C1 segment of cervical spinal cord (tissue), 14 donors: ENCODE data around the gene IGLL5.

ENCODE experiments used
- DNase-seq, 14 donors: peaks; one replicate each; lab custom pipeline; 2025; lab: John Stamatoyannopoulos, UW

IGLL5 gene

DNA sequence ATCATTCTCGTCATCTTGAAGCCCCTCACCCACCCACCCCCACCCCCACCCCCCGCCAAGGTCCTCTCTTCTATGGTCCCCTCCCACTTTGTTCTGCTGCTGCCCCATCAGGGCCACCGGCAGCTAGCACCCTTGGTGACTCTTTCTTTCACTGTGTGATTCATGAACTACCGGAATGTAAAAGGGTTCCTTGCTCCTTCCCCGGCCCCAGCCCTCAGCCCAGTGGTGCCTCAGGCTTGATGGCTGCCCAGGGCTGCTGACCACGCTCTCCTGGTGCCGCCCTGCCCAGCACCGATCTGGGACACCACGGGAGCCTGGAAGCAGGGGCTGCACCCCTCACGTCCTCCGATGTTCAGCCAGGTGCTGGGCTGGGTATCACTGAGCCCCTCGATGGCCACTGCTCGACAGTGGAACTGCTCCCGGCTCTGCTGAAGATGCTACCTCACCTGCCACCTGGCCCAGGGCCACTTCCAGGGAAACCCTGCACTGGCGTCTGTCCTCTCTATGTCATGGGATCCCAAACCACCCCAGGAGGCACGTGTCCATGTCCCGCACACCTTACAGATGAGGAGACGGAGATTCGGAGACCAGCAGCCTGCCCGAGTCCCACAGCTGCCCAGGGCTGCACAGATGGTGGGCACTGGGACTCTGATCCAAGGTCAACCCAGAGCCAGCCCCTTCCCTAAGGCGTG lies 39.7 kb downstream of the IGLL5 start:
- DNase-seq, result no peak

DNA sequence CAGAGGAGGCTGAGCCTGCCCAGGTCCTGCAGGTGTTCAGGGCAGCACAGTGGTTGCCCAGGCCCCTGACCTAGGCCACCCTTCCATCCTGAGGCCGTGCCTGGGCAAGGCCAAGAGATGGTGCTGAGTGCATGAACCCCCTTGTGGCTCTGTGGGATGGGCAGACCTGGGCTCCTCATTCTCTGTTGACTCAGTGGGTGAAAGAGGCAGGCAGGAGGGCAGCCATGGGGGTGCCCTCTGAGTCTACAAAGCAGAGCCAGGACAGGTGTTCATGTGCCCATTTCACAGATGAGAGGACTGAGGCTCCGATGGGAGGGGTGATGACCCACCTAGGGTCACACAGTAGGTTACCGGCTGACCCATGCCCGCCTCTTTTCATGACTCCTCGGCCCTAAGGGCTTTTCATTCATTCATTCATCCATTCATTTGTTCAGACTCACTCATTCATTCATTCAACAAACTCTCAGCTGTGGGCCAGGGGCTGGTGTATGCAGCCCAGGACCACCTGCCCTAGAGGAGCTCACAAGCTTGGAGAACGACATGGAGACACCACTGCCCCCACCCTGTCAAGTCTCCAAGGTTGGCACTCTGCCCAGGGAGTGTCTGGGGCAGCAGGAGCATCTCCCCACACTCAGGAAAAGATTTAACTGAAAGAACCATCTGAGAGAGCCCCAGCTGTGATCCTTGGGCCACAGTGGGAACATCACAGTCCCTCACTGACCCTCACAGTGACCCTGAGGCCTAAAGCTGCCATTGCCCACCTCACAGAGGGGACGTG lies 40.5 kb downstream of the IGLL5 start:
- no peak for DNase-seq

DNA sequence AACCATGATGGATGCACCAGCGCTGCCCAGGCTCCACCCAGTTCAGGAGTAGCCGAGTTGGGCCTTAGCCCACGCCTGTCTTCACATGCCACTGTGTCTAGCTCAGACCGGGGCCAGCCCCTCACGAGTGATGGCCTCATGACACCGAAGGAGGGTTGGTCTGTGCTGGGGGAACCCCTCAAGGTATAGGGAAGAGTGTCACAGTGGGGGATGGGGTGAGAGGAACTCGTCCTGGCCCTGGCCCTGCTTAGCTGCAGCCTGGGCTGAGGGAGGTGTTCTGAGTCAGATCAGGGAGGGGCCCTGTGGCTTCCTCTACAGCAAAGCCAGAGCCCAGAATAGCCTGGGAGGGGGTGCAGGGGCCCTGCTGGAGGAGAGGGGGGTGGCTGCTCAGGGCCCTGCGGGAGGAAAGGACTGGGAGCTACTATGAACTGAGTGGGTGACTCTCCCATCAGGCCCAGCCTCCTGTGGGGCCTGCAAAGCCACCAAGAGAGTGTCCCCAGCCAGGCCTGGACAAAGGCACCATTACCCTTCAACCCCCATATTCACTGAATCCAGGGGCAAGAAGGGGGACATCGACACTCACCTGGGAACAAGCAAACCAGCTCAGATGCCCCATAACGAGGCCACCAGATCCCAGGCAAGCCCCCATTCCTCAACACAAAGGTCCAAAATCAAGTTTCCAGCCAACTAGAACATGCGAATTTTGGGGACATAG lies 41.2 kb downstream of the IGLL5 start:
- DNase-seq, result peak in 3 of 14 donors; percentile 7 to 18 (median 9)

DNA sequence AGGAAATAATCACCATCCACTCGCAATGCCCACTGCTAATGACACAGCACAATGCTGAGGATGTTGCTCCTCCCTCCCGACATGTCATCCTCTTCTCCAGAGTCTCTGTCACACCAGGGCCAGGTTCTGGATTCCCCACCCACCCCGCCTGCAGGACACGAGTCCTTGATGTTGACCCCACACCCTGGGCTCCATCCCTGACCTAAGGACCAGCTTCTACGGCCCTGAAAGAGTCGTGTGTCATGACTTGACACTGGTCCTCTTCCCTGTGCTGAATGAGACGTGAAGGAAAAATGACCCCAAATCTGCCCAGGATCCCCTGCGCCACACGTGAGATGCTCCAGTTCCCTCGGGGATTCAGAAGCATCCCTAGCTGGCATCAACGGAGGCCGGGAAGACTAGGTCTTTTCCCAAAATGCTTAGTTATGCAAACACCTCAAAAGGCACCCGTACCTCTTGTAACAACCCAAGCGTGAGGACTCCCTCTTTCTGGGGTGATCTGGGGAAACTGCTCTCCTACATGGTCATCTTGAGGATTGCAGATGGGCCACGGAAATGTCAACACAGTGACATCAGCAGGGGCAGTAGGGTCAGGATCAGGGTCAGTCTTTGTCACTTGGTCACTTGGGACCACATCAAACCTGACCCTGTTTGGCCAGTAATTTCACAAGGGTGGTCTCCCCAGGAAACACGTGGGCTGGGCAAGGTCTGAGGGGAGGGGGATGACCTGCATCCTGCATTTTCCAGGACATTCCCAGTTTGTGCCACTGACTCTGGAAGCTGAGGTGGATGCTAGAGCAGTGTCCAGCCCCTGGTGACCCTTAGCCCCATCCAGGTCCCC lies 42.0 kb downstream of the IGLL5 start:
- DNase-seq, result no peak

- no peak for DNase-seq
Measured at GRCh38 chr22:22930222-22930497, 42.5 kb downstream of the IGLL5 start.

DNA sequence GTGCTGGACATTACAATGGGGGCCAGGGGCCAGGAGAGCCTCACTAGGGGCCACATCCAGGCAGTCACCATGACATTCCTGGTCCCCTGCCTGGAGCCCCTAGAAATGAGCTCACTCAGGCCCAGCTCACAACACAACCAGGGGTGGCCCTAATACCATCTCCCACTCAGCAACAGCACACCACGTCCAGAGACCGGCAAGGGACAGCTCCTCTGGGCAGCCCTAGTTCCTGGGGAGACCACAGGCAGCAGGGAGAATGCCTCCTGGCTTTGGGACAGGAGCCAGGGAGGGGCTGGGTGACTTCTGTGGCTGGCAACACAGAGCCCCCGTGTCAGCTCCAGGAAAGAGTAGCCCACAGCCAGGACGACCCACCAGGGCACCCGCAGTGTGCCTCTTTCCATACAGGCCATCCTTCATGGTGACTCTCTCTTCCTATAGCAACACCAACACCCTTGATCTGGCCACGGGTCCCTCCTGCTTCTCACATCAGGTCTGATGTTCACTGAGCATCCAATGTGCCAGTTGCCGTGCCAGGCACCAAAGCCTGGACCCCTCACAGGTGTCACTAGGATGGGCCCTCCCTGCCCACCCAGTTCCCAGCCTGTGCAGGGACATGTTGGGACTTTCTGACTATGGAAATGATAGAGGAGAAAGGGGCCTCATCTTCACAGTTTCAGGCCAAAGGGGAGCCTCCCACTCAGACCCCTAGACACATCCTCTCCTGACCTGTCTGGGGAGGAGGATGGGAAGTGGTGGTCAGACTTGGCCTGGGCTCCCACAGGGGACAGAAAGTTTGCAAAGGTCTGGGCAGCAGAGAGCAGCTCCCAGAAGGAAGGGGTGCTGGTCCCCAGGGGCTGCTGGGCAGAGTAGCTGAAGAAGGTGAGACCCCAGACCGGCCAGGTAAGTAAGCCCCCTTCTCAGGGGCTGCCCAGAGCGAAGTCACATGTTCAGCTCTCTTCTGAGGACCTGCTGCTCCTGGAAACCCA lies 43.2 kb downstream of the IGLL5 start:
- no peak for DNase-seq

DNA sequence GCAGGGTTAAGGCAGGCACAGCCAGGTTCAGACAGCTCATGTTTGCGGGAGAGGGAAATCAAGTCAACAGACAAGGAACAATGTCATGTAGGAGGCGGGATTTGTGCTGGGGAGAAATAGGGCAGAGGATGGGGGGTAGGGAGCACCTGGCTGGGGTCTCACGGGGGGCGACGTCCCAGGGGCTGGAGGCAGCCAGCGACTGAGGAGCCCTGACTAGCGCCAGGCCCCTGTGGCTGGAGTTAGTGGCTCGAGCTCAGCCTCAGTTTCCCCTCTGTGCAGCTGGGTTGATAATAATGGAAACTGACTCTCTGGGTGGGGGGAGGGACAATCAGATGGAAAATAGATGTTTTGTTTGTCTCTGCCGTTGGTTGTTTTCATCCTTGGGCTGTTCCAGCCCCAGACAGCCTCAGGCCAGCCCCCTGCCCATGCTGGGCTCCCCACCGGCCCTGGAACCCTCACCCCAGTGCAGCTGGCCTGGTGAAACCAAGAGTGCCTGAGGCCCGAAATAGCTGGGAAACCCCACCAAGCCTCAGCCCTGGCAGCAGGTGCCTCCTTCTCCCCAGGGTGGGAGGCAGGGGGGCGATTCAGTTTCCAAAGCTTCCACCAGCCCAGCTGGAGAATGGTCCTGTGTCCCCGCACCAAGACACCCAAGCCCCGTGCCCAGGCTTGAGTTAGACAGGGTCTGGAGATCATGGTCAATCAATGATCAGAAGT lies 44.1 kb downstream of the IGLL5 start:
- no peak for DNase-seq

- DNase-seq, result no peak
Measured at GRCh38 chr22:22932512-22932941, 44.9 kb downstream of the IGLL5 start.

DNA sequence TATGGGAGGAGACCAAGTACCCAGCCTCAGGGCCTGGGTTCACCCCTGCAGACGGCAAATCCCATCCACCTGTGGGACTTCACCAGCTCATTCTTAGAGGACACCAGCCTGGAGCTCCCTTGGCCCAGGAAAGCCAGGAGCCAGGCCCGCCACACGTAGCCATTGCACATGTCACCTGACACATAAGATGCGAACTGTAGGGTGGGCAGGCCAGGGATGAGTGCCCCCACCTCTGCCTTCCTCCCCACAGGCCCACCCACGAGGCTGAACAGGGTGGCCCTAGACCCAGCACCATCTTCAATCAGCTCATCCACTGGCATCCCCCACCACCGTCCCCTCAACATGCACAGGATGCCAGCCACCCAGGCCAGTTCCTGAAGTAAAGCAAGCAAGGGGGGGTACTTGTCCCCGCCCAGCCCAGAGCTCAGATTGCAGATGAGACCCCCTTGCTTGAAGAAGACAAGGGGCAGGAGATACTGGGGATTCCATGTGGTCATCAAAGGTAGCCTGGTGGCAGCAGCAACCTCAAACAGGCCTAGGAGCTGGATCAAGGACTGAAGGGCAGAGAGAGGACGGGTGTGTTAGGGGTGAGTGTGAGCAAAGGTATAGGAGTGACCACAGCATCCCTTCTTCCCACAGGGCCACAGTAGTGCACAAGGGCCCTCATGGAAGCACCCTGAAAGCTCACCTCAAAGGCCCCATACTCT lies 45.6 kb downstream of the IGLL5 start:
- DNase-seq, result no peak

DNA sequence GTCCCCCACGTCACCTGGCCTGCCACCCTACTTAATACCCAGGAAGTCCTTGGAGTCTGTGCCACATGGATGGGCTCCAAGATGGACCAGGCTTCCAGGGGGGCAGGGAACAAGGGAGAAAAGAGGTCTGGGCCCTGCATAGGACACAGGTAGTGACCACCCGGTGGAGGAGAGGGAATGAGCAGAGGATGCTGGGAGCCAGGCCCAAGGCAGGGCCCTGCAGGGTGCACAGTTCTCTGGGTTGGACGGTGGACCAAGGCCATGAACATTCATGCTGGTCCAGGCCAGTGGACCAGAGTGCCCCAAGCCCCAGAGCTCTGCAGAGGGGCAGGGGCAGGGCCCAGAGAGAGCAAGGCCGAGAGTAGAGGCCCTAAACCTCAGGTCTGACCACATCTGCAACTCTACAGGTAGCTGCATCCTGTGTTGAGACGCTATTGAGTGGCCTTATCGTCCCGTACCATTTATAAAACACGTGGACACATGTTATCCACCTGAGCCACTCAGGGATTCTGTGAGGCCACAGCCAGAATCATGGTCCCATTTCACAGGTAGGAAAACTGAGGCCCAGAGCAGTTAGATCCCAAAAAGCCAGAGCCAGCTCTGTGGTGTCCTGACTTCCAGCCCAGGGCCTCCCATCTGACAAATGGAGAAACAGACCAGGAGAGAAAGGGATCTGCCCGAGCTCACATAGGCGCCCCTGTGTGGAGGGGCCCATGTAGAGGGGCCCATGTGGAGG lies 46.4 kb downstream of the IGLL5 start:
- no peak for DNase-seq

DNA sequence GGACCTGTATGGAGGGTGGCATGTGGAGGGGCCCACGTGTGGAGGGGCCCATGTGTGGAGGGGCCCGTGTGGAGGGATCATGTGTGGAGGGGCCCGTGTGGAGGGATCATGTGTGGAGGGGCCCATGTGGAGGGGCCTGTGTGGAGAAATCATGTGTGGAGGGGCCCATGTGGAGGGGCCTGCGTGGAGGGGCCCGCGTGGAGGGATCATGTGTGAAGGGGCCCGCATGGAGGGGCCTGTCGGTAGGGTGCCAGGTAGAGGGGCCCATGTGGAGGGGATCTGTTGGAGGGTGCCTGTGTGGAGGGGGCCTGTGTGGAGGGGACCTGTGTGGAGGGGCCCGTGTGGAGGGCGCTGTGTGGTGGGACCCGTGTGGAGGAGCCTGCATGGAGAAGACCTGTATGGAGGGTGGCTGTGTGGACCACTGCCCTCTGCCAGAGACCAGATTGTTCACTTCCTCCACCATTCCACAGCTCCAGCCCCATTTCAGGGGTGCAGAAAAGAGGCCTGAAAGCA lies 47.0 kb downstream of the IGLL5 start:
- no peak for DNase-seq

DNA sequence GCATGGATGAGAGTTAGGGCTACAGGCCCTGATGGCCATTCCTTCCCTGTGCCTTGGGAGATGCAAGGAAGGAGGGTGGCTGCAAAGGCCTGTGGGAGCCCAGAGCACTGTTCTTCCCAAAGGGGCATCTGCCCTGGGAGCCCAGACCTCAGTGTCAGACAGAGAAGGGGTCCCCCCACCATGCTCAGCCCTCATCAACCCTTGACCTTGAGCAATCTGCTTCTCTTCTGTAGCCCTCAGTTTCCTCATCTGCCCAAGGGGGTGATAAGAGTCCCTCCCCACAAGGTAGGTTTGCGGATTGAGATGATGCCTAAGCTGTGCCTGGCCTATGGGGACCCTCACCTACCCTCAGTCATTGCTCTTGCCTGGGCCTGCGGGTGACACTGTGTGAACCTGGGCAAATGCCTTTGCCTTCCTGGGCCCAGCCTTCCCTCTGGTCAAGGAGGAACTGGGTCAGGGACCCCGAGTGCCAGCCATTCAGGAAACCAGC lies 47.5 kb downstream of the IGLL5 start:
- DNase-seq, result no peak

GRCh38 chr22:22935546-22936157 lies 48.0 kb downstream of the IGLL5 start:
- no peak for DNase-seq

DNA sequence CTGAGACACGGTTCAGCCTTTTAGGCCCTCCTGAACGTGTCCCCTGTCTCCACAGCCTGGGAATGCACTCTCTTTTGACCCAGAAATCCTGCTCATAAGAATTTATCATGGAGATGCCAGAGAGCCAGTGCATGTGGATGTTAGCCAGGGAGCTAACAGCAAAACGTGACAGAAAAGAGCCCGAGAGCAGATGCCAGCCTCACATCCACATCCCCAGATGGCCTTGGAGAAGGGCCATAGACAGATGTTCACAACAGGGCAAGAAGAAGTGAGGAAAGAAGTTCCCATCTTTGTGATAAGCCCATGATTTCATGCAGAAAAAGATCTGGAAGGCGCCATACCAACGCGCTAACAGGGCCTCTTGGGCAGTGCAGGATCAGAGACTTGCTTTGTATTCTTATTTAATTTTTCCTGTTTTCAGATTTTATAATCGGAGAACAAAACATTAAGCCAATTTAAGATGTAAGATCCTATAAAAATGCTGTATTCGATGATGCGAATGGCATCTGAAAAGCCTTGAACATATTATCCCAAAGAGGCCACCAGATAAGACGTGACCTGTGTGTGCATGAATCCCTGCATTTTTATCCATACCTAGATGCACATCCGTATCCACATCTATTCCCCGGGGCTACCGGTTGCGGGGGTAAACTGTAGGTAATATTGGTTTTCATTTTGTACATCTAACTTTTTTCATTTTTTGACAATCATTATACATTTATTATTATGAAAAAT lies 48.7 kb downstream of the IGLL5 start:
- DNase-seq, result no peak

- no peak for DNase-seq
Measured at GRCh38 chr22:22936915-22937656, 49.5 kb downstream of the IGLL5 start.

GRCh38 chr22:22937894-22938480 lies 50.4 kb downstream of the IGLL5 start:
- no peak for DNase-seq
